Spleen (tissue), 7 donors: ENCODE measurements around the gene VEGFC.

Experiments used
- POLR2AphosphoS5 ChIP-seq, 3 donors: sonication (generic); formaldehyde crosslinking; IDR thresholded peaks; one replicate each; pipeline ENCODE4 v1.5.1; 2017; ENCODE audit warnings: antibody characterized with exemption in 3 of 3
- TF ChIP-seq, protein P1 (sequence below), 11 experiments: fragments of 200-600 bp in 7 of 11; fragments of 450-650 bp in 4 of 11; sonication (generic) in 4 of 11; IDR thresholded peaks in 8 of 11; conservative IDR thresholded peaks in 3 of 11; 1 replicate in 7 of 11; 2 replicates in 4 of 11; pipeline versions ENCODE4 v1.4.0 to v1.8.0; 2016 to 2021; ENCODE audit warnings: antibody characterized with exemption in 11 of 11, inconsistent platforms in 4 of 11, mild to moderate bottlenecking in 1 of 11
- donor health status: DM: no; HTN: no; CAD: no; lungs with moderate emphysema.
- donor health status: DM: no; HTN: no; CAD: no.
- donor health status: DM: no; HTN: no; CAD: no.

DNA sequence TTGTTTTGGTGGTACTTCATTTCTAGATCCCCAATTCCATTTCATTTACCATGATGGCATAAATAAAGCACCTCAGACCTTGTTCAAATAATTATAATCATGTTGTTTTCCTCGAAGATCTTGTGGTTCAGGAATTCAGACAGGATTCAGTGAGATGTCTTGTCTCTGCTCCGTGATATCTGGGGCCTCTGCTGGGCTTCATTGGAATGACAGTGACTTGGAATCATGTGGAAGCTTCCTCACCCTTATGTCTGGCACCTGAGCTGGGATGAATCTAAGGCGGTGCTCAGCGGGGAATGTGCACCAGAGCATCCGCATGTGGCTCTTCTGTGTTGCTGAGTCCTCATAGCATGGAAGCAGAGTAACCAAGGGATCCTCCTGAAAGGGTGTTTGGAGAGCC, 132.2 kb downstream of the VEGFC start:
- TF ChIP-seq, protein P1, sequence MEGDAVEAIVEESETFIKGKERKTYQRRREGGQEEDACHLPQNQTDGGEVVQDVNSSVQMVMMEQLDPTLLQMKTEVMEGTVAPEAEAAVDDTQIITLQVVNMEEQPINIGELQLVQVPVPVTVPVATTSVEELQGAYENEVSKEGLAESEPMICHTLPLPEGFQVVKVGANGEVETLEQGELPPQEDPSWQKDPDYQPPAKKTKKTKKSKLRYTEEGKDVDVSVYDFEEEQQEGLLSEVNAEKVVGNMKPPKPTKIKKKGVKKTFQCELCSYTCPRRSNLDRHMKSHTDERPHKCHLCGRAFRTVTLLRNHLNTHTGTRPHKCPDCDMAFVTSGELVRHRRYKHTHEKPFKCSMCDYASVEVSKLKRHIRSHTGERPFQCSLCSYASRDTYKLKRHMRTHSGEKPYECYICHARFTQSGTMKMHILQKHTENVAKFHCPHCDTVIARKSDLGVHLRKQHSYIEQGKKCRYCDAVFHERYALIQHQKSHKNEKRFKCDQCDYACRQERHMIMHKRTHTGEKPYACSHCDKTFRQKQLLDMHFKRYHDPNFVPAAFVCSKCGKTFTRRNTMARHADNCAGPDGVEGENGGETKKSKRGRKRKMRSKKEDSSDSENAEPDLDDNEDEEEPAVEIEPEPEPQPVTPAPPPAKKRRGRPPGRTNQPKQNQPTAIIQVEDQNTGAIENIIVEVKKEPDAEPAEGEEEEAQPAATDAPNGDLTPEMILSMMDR (IDR thresholded peaks at IDR 0.05 in 8 of 11, conservative IDR thresholded peaks at IDR 0.05 in 3 of 11), result no peak
- TF ChIP-seq POLR2AphosphoS5 (IDR thresholded peaks at IDR 0.05), result no peak
